AG04449 (cell line): ENCODE data around the gene DMXL1.

ENCODE experiments used
- CTCF ChIA-PET: fragments of 350-600 bp; formaldehyde crosslinking; extraction: SDS; loops from one replicate; lab custom pipeline; 2021; ENCODE audit warnings: antibody characterized with exemption; lab: Yijun Ruan, JAX
- POLR2A ChIA-PET: fragments of 400-600, 350-600 bp; formaldehyde crosslinking; extraction: SDS; loops from one replicate; lab custom pipeline; 2020; ENCODE audit warnings: antibody characterized with exemption, inconsistent platforms; lab: Yijun Ruan, JAX
- DNase-seq: peaks from one replicate; pipeline ENCODE4 v3.0.0-alpha.2; 2010; ENCODE audit warnings: low read depth, low spot score
- H3K4me3 ChIP-seq: 2 replicates; pipeline ENCODE4 v1.5.1; 2011; ENCODE audit warnings: low read depth, mild to moderate bottlenecking, control low read depth, low read length
- CTCF ChIP-seq: IDR thresholded peaks from one replicate; pipeline ENCODE4 v1.5.1; 2011; ENCODE audit warnings: mild to moderate bottlenecking, moderate library complexity, low read length, control low read depth, inconsistent platforms; ENCODE audit not compliant: insufficient read depth; ENCODE audit errors: missing control alignments

The DMXL1 gene

DNA sequence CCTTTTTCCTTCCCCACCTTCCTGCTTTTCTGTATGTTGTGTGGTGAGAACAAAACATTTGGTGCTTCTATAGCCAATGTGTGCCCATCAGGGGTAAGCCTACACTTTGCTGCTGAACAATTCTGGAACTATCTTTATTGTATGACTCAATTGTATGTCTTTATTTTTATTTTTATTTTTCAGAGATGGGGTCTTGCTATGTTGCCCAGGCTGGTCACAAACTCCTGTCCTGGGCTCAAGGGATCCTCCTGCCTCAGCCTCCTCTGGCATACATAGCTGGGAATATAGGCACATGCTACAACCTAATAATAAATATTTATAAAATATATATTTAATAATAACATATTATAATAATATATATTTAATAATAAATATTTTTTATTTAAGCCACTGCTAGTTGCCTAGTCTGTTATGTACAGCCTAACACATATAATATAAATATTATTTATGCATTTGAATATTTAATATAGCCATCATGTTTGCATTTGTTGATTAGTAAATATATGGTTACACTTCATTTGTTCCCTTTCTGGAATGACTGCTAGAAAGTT is 11.8 kb upstream of the DMXL1 start:
- TF ChIP-seq CTCF = no peak
- H3K4me3 ChIP-seq = no peak overlapping the region
- no peak for DNase-seq
- CTCF ChIA-PET = no interaction called here
- POLR2A ChIA-PET = no interaction called here

- ChIA-PET POLR2A (interaction anchor here (0.7 kb wide), 1 partner anchor 10 kb away, joined by 3 read pairs; no protein-coding TSS in a partner anchor), CTCF (interaction anchor here (1.0 kb wide), 1 partner anchor 296 kb away, joined by 3 read pairs; the partner anchor contains the start of gene TNFAIP8)
- no peak for TF ChIP-seq CTCF
- no peak for DNase-seq
- H3K4me3 ChIP-seq = no peak overlapping the region
These were observed 11.1 kb upstream of the DMXL1 start for GRCh38 chr5:119059740-119060255.

GRCh38 chr5:119063579-119064379 is 7.1 kb upstream of the DMXL1 start:
- H3K4me3 ChIP-seq = no peak overlapping the region
- CTCF ChIA-PET = interaction anchor here (0.7 kb wide), 1 partner anchor 348 kb away, joined by 4 read pairs; no protein-coding TSS in a partner anchor
- POLR2A ChIA-PET = no interaction called here
- no peak for DNase-seq
- no peak for TF ChIP-seq CTCF

- ChIA-PET POLR2A (no interaction called here), CTCF (no interaction called here)
- TF ChIP-seq CTCF = no peak
- no peak overlapping the region for H3K4me3 ChIP-seq
- no peak for DNase-seq
These were observed 3.4 kb upstream of the DMXL1 start for GRCh38 chr5:119067450-119067849.

GRCh38 chr5:119070578-119070827 is 384 bp upstream of the DMXL1 start:
- DNase-seq = no peak
- H3K4me3 ChIP-seq = peak overlapping the region; percentile 99
- no peak for TF ChIP-seq CTCF
- ChIA-PET POLR2A (interaction anchor here (0.6 to 1.2 kb wide), 8 partner anchors 10 to 348 kb away, joined by 3 to 8 read pairs (median 3); partner anchors contain the start of gene DTWD2), CTCF (interaction anchor here (0.6 to 3.3 kb wide), 5 partner anchors 10 to 341 kb away, joined by 3 to 19 read pairs (median 3); partner anchors contain the start of gene DTWD2)

DNA sequence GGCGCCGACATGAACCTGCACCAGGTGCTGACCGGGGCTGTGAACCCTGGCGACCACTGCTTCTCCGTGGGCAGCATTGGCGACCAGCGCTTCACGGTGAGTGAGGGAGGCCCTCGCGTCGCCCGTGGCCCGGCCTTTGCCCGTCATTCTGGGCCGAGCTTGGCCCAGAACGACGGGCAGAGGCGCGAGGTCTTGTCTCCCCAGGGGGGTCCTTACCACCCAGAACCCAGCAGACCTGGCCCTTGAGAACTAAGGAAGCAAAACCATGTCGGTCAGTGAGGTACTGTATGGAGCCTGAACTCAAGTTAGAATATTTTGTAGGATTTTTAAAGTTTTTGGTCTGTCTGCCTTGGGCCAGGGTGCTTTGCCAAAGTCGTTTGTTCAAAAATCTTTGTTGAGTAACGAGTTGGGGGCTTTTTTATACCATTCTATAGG is 691 bp downstream of the DMXL1 start:
- no peak for DNase-seq
- ChIA-PET POLR2A (interaction anchor here (1.2 kb wide), 1 partner anchor 84 kb away, joined by 4 read pairs; the partner anchor contains the start of gene DTWD2), CTCF (interaction anchor here (0.8 to 3.3 kb wide), 3 partner anchors 49 to 340 kb away, joined by 4 to 19 read pairs (median 13); partner anchors contain the start of gene DTWD2)
- H3K4me3 ChIP-seq = peak overlapping the region; percentile 99
- no peak for TF ChIP-seq CTCF
